ENCODE results near the gene DUSP1. TPM values are rescaled to one million over a fixed set of nuclear protein-coding genes. Genes with fewer than 3 reads are reported as not detected.

The DUSP1 gene
- total RNA-seq, 3 donors from 2014 or later, result 90.9 to 233 (median 137) TPM

DNA sequence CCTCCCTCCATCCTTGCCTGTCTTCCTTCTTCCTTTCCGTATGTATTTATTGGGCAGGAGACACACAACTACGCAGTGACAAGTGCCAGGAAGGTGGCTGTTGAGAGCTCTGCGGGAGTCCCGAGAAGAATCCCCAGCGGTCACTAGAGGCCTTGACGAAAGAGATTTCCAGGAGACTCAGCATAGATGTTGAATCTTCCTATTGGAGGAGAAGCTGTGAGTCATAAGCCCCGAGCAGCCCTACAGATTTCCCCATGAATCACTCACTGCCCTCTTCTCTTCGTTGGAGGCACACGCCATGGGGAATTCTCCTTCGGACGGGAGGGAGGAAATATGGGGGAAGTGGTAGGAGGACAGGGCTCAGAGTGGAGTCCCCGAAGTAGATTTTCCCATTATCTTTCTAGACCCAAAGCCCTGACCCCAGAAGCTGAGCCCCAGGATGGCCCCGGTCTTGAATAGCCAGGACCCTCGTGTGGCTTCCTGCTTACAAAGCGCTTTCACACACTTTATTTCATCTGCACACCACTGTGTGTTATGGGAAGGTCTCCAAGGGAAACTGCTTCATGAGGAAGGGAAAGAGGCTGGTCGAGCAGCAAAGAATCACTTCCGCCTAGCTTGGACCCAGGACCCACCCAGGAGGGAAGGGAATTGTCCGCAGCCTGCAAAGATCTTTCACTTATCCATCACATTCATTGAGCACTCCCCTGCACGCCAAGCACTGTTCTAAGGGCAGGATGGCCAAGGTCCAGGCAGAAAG is 12.7 kb downstream of the DUSP1 start:
- no peaks in the 10 kb centered on the region for H3K36me3 ChIP-seq (ENCODE audit: low read depth)
- TF ChIP-seq, protein P1, sequence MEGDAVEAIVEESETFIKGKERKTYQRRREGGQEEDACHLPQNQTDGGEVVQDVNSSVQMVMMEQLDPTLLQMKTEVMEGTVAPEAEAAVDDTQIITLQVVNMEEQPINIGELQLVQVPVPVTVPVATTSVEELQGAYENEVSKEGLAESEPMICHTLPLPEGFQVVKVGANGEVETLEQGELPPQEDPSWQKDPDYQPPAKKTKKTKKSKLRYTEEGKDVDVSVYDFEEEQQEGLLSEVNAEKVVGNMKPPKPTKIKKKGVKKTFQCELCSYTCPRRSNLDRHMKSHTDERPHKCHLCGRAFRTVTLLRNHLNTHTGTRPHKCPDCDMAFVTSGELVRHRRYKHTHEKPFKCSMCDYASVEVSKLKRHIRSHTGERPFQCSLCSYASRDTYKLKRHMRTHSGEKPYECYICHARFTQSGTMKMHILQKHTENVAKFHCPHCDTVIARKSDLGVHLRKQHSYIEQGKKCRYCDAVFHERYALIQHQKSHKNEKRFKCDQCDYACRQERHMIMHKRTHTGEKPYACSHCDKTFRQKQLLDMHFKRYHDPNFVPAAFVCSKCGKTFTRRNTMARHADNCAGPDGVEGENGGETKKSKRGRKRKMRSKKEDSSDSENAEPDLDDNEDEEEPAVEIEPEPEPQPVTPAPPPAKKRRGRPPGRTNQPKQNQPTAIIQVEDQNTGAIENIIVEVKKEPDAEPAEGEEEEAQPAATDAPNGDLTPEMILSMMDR (IDR thresholded peaks at IDR 0.05), result no peak
- no peak for DNase-seq
- no peaks in the 10 kb centered on the region for H3K9me3 ChIP-seq
- intact Hi-C loops (cut with DNase I, micrococcal nuclease), result no loop called here
- peak; percentile 72 for ATAC-seq
- H3K4me3 ChIP-seq, result no peak overlapping the region
- H3K4me1 ChIP-seq (ENCODE audit: low read depth), result no peaks in the 10 kb centered on the region

DNA sequence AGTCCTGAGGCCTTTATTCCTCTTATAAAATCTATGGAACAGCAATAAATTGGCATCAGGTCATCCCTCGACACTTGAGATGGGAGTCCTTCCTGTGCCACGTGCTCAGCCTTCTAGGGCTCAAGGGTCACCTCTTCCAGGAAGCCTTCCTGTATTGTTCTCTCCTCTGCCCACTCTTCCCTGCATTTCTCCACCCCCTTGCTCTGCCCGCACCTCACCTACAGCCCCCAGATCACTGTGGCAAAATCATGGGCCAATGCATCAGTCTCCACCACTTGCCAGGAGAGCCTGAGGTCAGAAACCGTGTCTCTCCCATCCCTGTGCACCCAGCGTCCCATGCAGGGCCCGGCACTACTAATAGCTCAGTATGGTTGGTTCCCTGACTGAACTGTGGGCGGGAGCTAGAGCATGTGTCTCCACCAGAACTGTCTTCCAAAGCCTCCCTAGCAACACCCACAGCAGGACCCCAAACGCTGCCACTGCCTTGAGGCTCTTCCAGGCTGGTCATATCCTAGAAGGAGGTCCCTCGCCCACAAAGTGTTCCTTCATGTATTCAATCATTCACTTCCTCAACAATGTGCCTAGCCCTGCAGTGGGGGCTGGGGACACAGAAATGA is 13.5 kb downstream of the DUSP1 start:
- no peak for DNase-seq
- intact Hi-C loops (cut with DNase I, micrococcal nuclease), result no loop called here
- TF ChIP-seq, protein P1 (IDR thresholded peaks at IDR 0.05), result no peak
- H3K4me1 ChIP-seq (ENCODE audit: low read depth), result no peaks in the 10 kb centered on the region
- H3K9me3 ChIP-seq, result no peaks in the 10 kb centered on the region
- peak; percentile 18 for ATAC-seq
- no peak overlapping the region for H3K4me3 ChIP-seq
- H3K36me3 ChIP-seq (ENCODE audit: low read depth), result no peaks in the 10 kb centered on the region

DNA sequence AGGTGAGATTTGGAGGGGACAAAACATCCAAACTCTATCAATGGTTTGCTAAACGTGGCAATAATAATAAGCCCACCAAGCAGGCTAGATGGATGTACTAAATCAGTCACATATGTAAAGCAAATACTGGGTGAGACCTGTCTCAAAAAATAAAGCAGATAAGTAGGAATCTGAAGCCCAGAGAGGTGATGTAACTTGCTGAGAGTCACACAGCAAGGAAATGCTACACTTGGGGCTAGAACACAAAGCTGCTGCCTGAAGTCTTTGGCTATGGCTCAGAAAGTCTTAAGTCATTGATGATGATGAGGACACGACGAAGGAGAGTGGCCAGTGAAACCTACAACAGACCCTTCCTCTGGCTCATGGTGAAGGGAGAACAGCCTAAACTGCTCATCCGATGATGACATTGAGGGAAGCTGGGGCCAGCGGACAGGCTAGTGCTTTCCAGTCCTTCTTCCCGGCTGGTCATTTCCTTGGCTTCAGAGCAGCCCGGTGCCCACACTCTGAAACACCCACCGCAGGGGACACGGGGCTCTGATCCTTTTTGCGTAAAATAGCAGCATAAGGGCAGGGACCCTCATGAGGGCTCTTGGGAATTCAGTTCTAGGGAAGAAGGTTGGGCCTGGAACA is 14.1 kb downstream of the DUSP1 start:
- DNase-seq (no peak), ATAC-seq (no peak)
- intact Hi-C loops (cut with DNase I, micrococcal nuclease), result no loop called here
- H3K9me3 ChIP-seq, result no peaks in the 10 kb centered on the region
- H3K4me3 ChIP-seq, result no peak overlapping the region
- no peaks in the 10 kb centered on the region for H3K36me3 ChIP-seq (ENCODE audit: low read depth)
- H3K4me1 ChIP-seq (ENCODE audit: low read depth), result no peaks in the 10 kb centered on the region
- TF ChIP-seq, protein P1 (IDR thresholded peaks at IDR 0.05), result no peak

DNA sequence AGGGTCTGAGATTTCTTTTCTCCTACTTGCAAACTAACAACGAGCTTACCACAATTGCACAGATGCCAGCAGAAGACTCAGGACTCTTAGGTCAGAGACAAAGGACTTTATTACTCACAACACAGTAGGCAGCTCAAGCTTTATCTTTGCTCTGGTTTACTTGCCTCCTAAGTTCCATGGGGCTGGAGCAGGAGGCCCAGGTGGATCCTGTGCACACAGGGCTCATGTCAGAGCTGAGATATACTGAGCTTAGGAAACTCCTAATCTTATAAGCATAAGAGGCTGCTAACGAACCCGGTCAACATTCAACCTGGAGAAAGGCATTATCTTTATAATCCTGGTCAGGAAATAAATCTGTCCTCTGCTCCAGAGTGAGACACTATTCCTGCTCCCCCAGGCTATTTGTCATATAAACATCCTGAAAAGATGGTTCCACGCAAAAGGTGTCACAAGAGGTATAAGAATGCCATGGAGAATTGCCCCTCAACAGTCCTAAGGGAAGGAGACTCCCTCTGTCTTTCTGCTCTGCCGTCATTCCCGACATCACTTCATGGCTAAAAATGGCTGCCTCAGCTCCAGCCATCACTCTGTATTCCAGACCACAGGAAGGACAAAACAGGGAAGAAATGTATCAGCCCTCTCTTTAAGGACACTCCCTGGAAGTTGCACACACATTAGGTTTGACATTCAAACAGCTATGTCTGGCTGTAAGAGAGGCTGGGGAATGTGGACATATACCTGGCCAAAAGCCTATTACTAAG is 16.2 kb downstream of the DUSP1 start:
- DNase-seq, result no peak
- H3K36me3 ChIP-seq (ENCODE audit: low read depth), result no peaks in the 10 kb centered on the region
- intact Hi-C loops (cut with DNase I, micrococcal nuclease), result no loop called here

DNA sequence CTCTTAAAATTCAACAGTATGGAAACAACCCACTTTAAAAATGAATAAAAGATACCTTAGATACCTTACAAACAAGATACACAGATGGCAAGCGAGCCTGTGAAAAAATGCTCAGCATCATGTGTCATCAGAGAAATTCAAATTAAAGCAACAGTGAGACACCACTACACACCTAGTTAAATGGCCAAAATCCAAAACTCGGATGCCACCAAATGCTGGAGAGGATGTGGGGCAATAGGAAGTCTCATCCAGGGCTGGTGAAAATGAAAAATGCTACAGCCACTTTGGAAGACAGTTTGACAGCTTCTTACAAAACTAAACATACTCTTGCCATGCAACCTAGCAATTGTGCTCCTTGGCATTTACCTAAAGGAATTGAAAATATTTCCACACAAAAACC is 17.9 kb downstream of the DUSP1 start:
- H3K4me3 ChIP-seq, result no peak overlapping the region
- no peaks in the 10 kb centered on the region for H3K9me3 ChIP-seq
- H3K36me3 ChIP-seq (ENCODE audit: low read depth), result no peaks in the 10 kb centered on the region
- ATAC-seq, result no peak
- TF ChIP-seq, protein P1 (IDR thresholded peaks at IDR 0.05), result no peak
- H3K4me1 ChIP-seq (ENCODE audit: low read depth), result peaks cover 8% of the 10 kb centered on the region
- intact Hi-C loops (cut with DNase I, micrococcal nuclease), result no loop called here
- DNase-seq, result no peak

More for the DNA sequence above, 16.2 kb downstream of the DUSP1 start:
- H3K4me1 ChIP-seq (ENCODE audit: low read depth), result peaks cover 7% of the 10 kb centered on the region
- no peak for ATAC-seq
- no peak overlapping the region for H3K4me3 ChIP-seq
- H3K9me3 ChIP-seq, result no peaks in the 10 kb centered on the region
- TF ChIP-seq, protein P1 (IDR thresholded peaks at IDR 0.05), result no peak

Measured in mucosa of descending colon (tissue), 3 donors.